T-helper 2 cell treated with Interferon-gamma antibody and Interleukin-4, amounts not matched to agents 100 ng/mL and 5 ng/mL, for 36 hours (primary cell): ENCODE measurements around the gene CLSTN2. TPM values are rescaled to one million over a fixed set of nuclear protein-coding genes. Genes with fewer than 3 reads are reported as not detected.

Experiments used
- intact Hi-C: fragments of 100-400 bp; cut with micrococcal nuclease; formaldehyde crosslinking; loops from one replicate; pipeline ENCODE4 v1.15.1; 2023
- total RNA-seq: library from RNA; stranded (reverse); gene quantifications from 2 replicates; pipeline ENCODE4 v1.2.3, GENCODE V29; 2022

The CLSTN2 gene
- total RNA-seq, 1 donor from 2014 or later: not detected

- intact Hi-C loops: no loop called here
Measured at GRCh38 chr3:140494970-140495369, 560.0 kb downstream of the CLSTN2 start.

DNA sequence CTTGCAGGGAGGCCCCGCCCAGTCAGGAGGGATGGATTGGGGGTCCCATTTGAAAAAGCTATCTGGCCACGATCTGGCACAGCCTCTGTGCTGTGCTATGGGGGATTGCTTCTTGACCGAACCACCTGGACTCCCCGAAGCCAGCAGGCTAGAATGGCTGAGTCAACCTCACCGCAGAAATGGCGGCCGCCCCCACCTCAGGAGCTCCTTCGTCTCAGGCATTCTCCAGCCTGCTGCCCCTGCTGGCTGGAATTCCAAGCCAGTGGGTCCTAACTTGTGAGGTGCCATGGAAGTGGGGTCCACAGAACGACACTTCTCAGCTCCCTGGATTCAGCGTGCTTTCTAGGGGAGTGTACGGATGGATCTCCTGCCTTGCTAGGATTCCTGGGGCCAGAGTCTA, 562.3 kb downstream of the CLSTN2 start:
- intact Hi-C loops: no loop called here

DNA sequence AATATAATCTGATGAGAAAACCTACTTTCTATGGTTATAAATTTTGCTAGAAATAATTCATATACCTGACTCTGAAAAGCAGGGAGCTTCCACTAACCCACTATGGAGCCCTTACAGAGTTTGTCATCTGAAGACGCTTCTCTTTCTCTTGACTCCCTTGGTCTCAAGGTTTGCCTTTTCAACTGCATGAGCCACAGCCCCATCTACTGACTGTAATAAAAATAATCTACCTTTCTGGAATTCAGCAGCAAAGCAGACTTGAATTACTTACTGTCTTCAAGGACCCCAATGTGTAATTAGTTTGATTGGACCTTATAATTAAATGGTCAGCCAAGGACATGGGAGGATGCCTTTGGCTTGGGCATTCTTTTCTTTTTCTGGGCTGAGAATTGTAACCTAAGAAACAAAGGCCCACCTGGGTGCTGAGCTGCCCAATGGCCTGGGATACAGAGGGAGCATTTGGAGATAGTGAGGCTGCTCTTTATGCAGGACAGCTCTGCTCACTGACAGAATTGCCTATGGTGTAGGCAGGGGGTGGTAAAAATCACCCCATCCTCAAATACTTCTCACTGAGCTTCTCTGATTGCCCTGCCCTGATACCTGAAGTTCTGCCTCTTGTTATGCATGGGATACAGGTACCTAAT, 564.3 kb downstream of the CLSTN2 start:
- intact Hi-C loops: no loop called here

DNA sequence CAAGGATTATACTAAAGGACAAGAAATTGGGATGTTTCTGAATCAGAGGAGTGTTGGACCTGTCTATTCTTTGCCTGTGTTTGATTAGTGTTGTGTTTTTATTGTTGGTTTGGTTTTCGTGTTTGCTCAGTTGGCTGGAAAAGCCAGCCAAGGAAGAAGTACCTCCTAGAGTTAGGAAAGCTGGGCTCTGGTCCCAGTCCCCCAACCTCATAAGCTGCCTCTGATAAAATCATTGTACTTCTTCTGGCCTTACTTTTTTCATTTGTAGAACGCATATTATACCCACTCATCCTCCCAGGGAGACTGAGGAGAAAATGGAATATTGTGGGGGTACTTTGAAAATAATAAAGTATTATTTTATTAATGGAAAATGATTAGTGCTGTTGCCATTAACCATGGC, 565.5 kb downstream of the CLSTN2 start:
- intact Hi-C loops: no loop called here

DNA sequence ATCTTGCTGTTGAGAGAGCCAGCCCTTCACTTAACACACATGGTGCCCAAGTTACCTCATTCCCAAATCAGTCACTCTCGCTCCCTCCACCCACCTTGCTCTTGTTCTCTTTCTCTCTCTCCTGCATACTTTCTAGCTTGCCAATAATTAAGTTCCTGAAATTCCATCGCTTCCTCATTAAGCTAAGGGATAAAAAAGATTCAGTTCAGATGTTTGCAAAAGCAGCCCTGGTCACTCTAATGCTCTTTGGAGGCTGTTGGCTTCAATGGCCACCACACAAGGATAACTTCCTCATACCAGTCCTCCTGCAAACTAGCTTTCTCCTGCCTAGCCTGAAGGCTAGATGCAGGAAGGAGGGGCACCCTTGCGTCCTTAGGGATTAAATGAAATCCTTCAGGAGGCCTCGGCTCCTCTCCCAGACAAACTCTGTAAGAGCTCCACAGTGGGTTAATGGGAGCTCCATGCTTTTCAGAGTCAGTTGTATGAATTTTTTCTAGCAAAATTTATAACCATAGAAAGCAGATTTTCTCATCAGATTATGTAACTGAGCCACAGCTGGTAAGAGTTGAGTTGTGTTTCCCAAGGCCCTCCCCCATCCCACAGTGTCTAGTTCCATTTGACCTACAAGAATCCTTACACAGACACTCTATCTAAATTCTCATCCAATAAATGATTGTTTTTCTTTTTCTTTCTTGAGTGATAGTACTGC, 566.2 kb downstream of the CLSTN2 start:
- intact Hi-C loops: no loop called here

DNA sequence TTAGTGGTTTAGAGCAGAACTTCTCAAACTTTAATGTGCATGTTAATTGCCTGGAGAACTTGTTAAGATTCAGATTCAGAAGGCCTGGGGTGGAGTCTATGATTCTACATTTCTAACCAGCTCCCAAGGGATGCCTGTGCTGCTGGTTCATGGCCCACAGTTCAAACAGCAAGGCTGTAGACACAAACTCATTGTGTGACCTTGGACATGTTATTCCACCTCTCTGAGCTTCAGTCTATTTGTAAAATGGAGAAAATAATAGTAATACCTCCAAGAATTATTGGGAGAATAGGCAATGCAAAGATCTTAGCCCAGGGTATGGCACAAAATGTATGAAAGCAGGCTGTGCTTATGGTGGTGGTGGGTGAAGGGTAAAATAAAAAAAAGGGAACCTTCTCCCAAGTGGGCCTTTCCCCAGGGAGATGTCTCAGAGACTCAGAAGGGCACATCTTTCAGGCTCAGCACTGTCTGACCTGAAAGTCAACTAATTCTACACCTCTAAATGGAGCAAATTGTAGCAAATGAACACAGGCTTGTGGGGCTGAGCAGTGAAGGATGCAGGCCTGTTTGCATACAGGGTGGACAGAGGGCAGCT, 566.9 kb downstream of the CLSTN2 start:
- intact Hi-C loops: no loop called here

DNA sequence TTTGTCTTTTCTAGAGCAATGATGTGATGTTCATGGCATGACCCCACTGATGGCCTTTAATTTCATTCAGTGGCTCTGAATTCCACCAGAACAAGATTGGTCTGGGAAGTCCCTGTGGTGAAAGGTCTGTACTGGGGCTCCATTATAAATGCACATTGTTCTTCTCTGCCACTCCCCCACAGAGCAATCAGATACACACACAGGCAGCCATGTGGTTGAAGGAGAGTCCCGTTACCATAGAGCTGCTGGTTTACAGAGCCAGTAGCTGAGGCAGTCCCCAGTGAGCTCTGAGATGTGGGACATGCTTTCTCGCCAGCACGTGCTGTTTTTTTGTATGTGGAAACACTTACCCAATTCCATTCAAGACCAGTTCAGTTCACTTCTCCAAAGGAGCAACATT, 570.2 kb downstream of the CLSTN2 start:
- intact Hi-C loops: no loop called here

GRCh38 chr3:140505876-140506275, 570.9 kb downstream of the CLSTN2 start:
- intact Hi-C loops: no loop called here

DNA sequence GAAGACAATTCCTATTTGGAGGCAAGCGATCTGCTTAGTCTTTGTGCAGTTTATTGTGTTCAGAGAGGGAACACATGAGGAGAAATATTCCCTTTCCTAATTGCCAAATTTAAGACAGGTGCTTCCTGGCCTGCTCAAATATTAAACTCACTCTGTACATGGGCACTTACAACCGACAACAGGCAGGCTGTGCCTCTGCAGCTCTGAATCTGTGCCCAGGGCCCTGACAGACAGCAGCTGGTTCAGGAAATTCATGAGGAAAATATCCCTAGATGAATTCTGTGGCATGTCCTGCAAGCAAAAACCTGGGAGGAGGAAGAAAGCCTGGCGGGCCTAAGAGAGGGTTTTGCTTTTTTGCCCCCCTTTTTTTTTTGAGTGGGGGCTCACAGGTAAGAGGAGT, 573.6 kb downstream of the CLSTN2 start:
- intact Hi-C loops: no loop called here

GRCh38 chr3:140509534-140509933, 574.5 kb downstream of the CLSTN2 start:
- intact Hi-C loops: no loop called here

GRCh38 chr3:140510303-140510861, 575.4 kb downstream of the CLSTN2 start:
- intact Hi-C loops: no loop called here

DNA sequence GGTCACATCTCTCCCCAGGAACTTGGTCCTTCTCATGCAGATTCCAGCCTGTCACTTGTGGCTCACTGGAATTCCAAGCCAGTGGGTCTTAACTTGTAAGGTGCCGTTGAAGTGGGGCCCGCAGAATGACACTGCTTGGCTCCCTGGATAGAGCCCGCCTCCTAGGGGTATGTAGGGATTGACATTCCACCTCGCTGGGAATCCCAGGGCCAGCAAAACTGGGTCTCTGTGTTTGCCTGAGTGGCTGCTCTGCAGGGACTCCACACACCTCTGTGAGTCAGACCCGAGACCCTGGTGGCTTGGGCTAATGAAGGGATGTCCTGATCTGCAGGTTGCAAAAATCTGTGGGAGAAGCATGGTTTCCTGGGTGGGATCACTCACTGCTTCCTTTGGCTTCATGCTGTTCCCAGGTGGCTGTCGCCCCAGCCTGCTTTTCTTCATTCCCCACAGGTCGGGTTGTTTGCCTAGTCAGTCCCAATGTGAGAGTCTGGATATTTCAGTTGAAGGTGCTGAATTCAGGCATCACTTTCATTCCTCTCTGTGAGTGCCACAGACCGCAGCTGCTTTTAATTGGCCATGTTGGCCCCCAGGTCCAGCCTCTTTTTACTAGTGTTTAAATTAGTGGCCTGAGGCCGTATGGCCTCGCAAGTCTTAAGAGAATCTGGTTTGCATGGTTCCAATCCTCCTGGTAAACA, 586.9 kb downstream of the CLSTN2 start:
- intact Hi-C loops: no loop called here

GRCh38 chr3:140522653-140523380, 587.8 kb downstream of the CLSTN2 start:
- intact Hi-C loops: no loop called here

GRCh38 chr3:140523600-140523999, 588.6 kb downstream of the CLSTN2 start:
- intact Hi-C loops: no loop called here

GRCh38 chr3:140527156-140527555, 592.2 kb downstream of the CLSTN2 start:
- intact Hi-C loops: no loop called here

GRCh38 chr3:140529096-140529495, 594.1 kb downstream of the CLSTN2 start:
- intact Hi-C loops: no loop called here

DNA sequence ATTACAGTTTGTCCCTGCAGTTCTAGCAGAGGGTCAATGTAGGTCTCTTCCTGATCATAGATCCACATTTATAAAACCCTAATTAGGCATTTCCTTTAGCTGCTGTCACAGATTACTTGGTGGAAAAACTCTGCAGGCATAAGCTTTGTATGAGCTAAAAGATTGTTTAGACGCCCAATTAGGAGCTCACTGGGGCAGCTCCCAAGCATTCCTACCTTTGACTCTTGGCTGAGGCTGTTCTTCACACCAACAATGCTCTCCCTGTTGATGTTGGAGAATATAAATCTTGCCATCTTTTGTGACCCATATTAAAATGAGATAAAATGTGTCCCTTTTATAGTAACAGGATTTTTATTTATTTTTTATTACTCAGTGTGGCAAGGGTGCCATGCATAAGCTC, 594.6 kb downstream of the CLSTN2 start:
- intact Hi-C loops: no loop called here

DNA sequence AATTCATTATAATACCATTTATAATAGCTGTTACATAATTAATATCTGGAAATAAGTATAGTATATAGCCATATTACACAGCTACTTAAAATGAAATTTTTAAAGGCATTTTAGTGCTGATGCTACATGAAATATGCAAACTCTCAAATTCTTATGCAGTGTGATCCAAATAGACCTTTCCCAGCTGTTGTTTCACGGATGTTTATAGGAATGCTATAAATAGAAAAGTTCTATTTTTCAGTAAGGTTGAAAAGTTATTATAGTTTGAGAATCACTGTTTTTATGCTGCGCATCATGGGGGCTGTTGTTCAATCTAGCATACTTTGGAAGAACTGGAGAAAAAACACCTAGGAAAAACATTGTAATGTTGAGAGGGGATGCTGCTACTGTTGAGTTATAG, 595.1 kb downstream of the CLSTN2 start:
- intact Hi-C loops: no loop called here

DNA sequence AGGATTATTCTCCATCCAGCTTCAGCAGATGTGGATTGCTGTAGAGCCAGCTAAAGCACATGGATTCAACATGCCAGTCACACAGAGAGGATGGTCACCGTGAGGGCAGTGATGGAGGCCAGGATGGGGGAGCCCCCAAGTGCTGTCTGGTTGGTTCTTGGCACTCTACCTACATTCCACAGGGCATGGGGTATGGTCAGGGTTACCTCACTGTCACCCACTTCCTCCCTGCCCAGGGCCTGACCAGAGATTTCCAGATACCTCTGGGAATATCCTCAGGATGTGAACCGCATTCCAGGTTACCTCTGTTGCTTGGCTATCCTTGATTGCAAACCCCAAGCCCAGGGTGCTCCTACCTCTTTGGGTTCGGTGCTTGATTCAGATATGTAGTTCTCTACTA, 595.6 kb downstream of the CLSTN2 start:
- intact Hi-C loops: no loop called here

DNA sequence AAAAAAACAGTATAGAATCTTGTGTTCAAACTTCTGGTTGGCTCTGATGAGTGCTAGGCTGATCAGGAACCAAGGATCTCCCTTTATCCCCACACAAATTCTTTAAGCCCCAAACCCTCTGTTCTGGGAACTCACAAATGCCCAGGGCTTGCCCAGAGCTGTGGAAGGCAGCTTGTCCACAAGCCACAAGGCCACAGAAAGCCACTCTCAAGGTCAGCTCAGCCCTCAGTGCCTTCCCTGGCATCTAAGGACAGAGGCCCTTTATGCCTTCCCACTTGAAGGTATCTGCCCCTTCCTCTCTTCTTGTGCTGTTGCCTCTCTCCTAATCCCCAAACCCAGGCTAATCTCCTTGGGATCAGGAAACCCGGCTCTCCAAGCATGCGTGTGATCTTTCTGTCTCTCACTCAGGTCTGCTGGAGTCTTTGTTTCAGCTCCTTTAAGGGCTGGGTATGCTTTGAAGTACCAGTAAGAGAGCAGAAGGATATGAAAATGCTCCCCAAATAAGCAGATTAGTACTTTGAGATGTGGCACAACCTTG, 597.9 kb downstream of the CLSTN2 start:
- intact Hi-C loops: no loop called here
